NCI-H82 treated with DMSO at 0.1 percent for 48 hours (cell line): ENCODE measurements around the gene DNAJC15.
A peak's percentile ranks its signal among the peaks of the same experiment; 100 is the strongest.
"Not testable (repeated sequence)": the region's sequence is repeated elsewhere in the genome, so short reads cannot be mapped to it uniquely, and the experiment has no call there.

Experiments used
- DNase-seq: peaks from one replicate; lab custom pipeline; 2025; ENCODE audit not compliant: unreplicated experiment; lab: John Stamatoyannopoulos, UW

Gene DNAJC15

GRCh38 chr13:43042410-43042921, 19.1 kb downstream of the DNAJC15 start:
- no peak for DNase-seq

- DNase-seq: no peak
These were observed 21.4 kb downstream of the DNAJC15 start for GRCh38 chr13:43044720-43045301.

- not testable (repeated sequence) for DNase-seq
These were observed 22.0 kb downstream of the DNAJC15 start for GRCh38 chr13:43045302-43045773.

GRCh38 chr13:43046259-43046658, 22.9 kb downstream of the DNAJC15 start:
- DNase-seq: no peak

- peak; percentile 71 for DNase-seq
These were observed 31.7 kb downstream of the DNAJC15 start for GRCh38 chr13:43054803-43055802.

GRCh38 chr13:43057653-43058317, 34.4 kb downstream of the DNAJC15 start:
- no peak for DNase-seq

- no peak for DNase-seq
These were observed 34.9 kb downstream of the DNAJC15 start for GRCh38 chr13:43058318-43058674.

GRCh38 chr13:43058831-43059230, 35.4 kb downstream of the DNAJC15 start:
- DNase-seq: no peak

- DNase-seq: not testable (repeated sequence)
These were observed 36.4 kb downstream of the DNAJC15 start for GRCh38 chr13:43059779-43060178.

GRCh38 chr13:43060806-43061205, 37.4 kb downstream of the DNAJC15 start:
- DNase-seq: not testable (repeated sequence)

- DNase-seq: no peak
These were observed 38.3 kb downstream of the DNAJC15 start for GRCh38 chr13:43061496-43062280.

GRCh38 chr13:43071824-43072223, 48.4 kb downstream of the DNAJC15 start:
- DNase-seq: no peak

GRCh38 chr13:43072394-43072793, 49.0 kb downstream of the DNAJC15 start:
- no peak for DNase-seq

- no peak for DNase-seq
These were observed 51.6 kb downstream of the DNAJC15 start for GRCh38 chr13:43074824-43075510.

GRCh38 chr13:43075511-43075902, 52.1 kb downstream of the DNAJC15 start:
- DNase-seq: not testable (repeated sequence)

- DNase-seq: no peak
These were observed 53.7 kb downstream of the DNAJC15 start for GRCh38 chr13:43077046-43077445.

GRCh38 chr13:43077461-43077860, 54.1 kb downstream of the DNAJC15 start:
- no peak for DNase-seq

- DNase-seq: no peak
These were observed 54.5 kb downstream of the DNAJC15 start for GRCh38 chr13:43077906-43078305.

GRCh38 chr13:43078399-43078798, 55.0 kb downstream of the DNAJC15 start:
- DNase-seq: no peak

- DNase-seq: no peak
These were observed 56.1 kb downstream of the DNAJC15 start for GRCh38 chr13:43079392-43079931.
